HepG2 (cell line): ENCODE results near the gene FOXN3. TPM values are rescaled to one million over a fixed set of nuclear protein-coding genes. Genes with fewer than 3 reads are reported as not detected.

ENCODE experiments used
- ATAC-seq: fragments of 200-7000 bp; cut with Tn5 transposase; 3 replicates; pipeline ENCODE4 v1.9.1; 2020; ENCODE audit warnings: mild to moderate bottlenecking, moderate library complexity
- BruUV-seq: library from RNA; stranded (reverse); fragments of 400-500 nt; replicated peaks from 2 replicates; lab custom pipeline; 2021; lab: Mats Ljungman, UMichigan
- CTCF ChIA-PET: fragments of 300-600 bp; formaldehyde crosslinking; extraction: SDS; loops from one replicate; lab custom pipeline; 2021; ENCODE audit warnings: low total read pairs, inconsistent platforms, low intra/inter-chr PET ratio; lab: Yijun Ruan, JAX
- POLR2A ChIA-PET: fragments of 350-600 bp; sonication (Branson Sonifier 250); formaldehyde crosslinking; loops from one replicate; lab custom pipeline; 2020; ENCODE audit warnings: antibody characterized with exemption, inconsistent platforms; lab: Yijun Ruan, JAX
- DNase-seq: peaks from one replicate; pipeline ENCODE4 v3.0.0-alpha.2; 2015; ENCODE audit warnings: low spot score
- FAIRE-seq: peaks from 3 replicates; lab custom pipeline; 2011; peaks lifted over from hg19 to GRCh38; lab: Jason Lieb, UNC
- H2AFZ ChIP-seq: one replicate; pipeline ENCODE4 v1.6.1; 2011; ENCODE audit warnings: low read length, inconsistent platforms
- H3K27ac ChIP-seq: fragments of 300-600 bp; 3 replicates; pipeline ENCODE4 v1.8.0; 2011; ENCODE audit warnings: mixed run types, mild to moderate bottlenecking, mixed read lengths, low read length, inconsistent platforms; ENCODE audit not compliant: insufficient read depth; ENCODE audit errors: extremely low read length
- H3K27me3 ChIP-seq, 2 experiments: fragments of 200-600 bp in 1 of 2; 2 replicates in 1 of 2; 3 replicates in 1 of 2; pipeline versions ENCODE4 v1.6.0 to v1.8.0; 2011; ENCODE audit warnings: low read length in 2 of 2, mild to moderate bottlenecking in 2 of 2, moderate library complexity in 2 of 2, inconsistent platforms in 1 of 2; ENCODE audit not compliant: insufficient read depth in 2 of 2, control insufficient read depth in 1 of 2
- H3K36me3 ChIP-seq, 2 experiments: fragments of 200-600 bp in 1 of 2; replicated peaks in 1 of 2; 2 replicates in 1 of 2; 3 replicates in 1 of 2; pipeline versions ENCODE4 v1.5.1 to v1.8.0; 2011; ENCODE audit warnings: low read length in 2 of 2, inconsistent platforms in 1 of 2; ENCODE audit not compliant: insufficient read depth in 2 of 2, control insufficient read depth in 1 of 2
- H3K4me1 ChIP-seq: 2 replicates; pipeline ENCODE4 v1.5.1; 2012; ENCODE audit warnings: low read length, inconsistent platforms; ENCODE audit not compliant: insufficient read depth
- H3K4me2 ChIP-seq: 2 replicates; pipeline ENCODE4 v1.6.0; 2011; ENCODE audit warnings: low read depth, low read length, inconsistent platforms
- H3K4me3 ChIP-seq, 3 experiments: fragments of 200-600 bp in 1 of 3; sonication (generic), shearing (Covaris generic) in 1 of 3; replicated peaks in 1 of 3; 2 replicates each; pipeline ENCODE4 v1.5.1; 2011 to 2016; ENCODE audit warnings: low read length in 3 of 3, inconsistent platforms in 2 of 3, low read depth in 2 of 3, mild to moderate bottlenecking in 2 of 3, control low read depth in 1 of 3, mixed read lengths in 1 of 3; ENCODE audit not compliant: insufficient read depth in 1 of 3
- H3K79me2 ChIP-seq: one replicate; pipeline ENCODE4 v1.6.1; 2011; ENCODE audit warnings: low read length, inconsistent platforms; ENCODE audit not compliant: insufficient read depth
- H3K9ac ChIP-seq: 2 replicates; pipeline ENCODE4 v1.6.0; 2011; ENCODE audit warnings: mild to moderate bottlenecking, low read depth, low read length, inconsistent platforms; ENCODE audit not compliant: insufficient read depth
- H3K9me3 ChIP-seq: 2 replicates; pipeline ENCODE4 v1.5.1; 2012; ENCODE audit warnings: mild to moderate bottlenecking, low read length
- H4K20me1 ChIP-seq: 2 replicates; pipeline ENCODE4 v1.6.0; 2011; ENCODE audit warnings: inconsistent platforms, mild to moderate bottlenecking, low read length, moderate library complexity; ENCODE audit not compliant: insufficient read depth
- BATF2 ChIP-seq: sonication (generic); formaldehyde crosslinking; IDR thresholded peaks from 2 replicates; pipeline ENCODE4 v1.8.0; 2022; ENCODE audit warnings: mild to moderate bottlenecking, missing genetic modification reagents, moderate library complexity
- NR2F1 ChIP-seq, 2 experiments: fragments of 450-650 bp in 1 of 2; formaldehyde crosslinking in 1 of 2; IDR thresholded peaks; 2 replicates each; pipeline versions ENCODE4 v1.5.0 to v1.6.1; 2016 to 2020; ENCODE audit warnings: mild to moderate bottlenecking in 1 of 2, missing compliant biosample characterization in 1 of 2, missing genetic modification reagents in 1 of 2, moderate library complexity in 1 of 2
- PAWR ChIP-seq: sonication (generic); formaldehyde crosslinking; IDR thresholded peaks from 2 replicates; pipeline ENCODE4 v1.4.0; 2020; ENCODE audit warnings: missing genetic modification reagents, mild to moderate bottlenecking, borderline replicate concordance
- ZBTB4 ChIP-seq: sonication (generic); formaldehyde crosslinking; IDR thresholded peaks from 2 replicates; pipeline ENCODE4 v1.4.0; 2020; ENCODE audit warnings: missing genetic modification reagents, mild to moderate bottlenecking, borderline replicate concordance
- ZBTB42 ChIP-seq: sonication (generic); formaldehyde crosslinking; IDR thresholded peaks from 2 replicates; pipeline ENCODE4 v1.5.0; 2020; ENCODE audit warnings: mild to moderate bottlenecking, missing genetic modification reagents
- ZBTB49 ChIP-seq: sonication (generic); formaldehyde crosslinking; IDR thresholded peaks from 2 replicates; pipeline ENCODE4 v1.4.0; 2020; ENCODE audit warnings: missing genetic modification reagents, borderline replicate concordance
- ZFP37 ChIP-seq: sonication (generic); formaldehyde crosslinking; IDR thresholded peaks from 2 replicates; pipeline ENCODE4 v1.4.0; 2020; ENCODE audit warnings: missing genetic modification reagents, borderline replicate concordance
- ZFP90 ChIP-seq: sonication (generic); formaldehyde crosslinking; IDR thresholded peaks from 2 replicates; pipeline ENCODE4 v1.8.0; 2022; ENCODE audit warnings: missing genetic modification reagents, mild to moderate bottlenecking, inconsistent platforms, borderline replicate concordance
- ZNF17 ChIP-seq: sonication (generic); formaldehyde crosslinking; IDR thresholded peaks from 2 replicates; pipeline ENCODE4 v1.5.0; 2020; ENCODE audit warnings: mild to moderate bottlenecking, missing genetic modification reagents
- ZNF251 ChIP-seq: sonication (generic); formaldehyde crosslinking; IDR thresholded peaks from 2 replicates; pipeline ENCODE4 v1.9.0; 2021; ENCODE audit warnings: mild to moderate bottlenecking, missing genetic modification reagents
- ZNF281 ChIP-seq: sonication (generic); formaldehyde crosslinking; IDR thresholded peaks from 2 replicates; pipeline ENCODE4 v1.4.0; 2020; ENCODE audit warnings: missing genetic modification reagents, borderline replicate concordance
- ZNF75D ChIP-seq: sonication (generic); formaldehyde crosslinking; IDR thresholded peaks from 2 replicates; pipeline ENCODE4 v1.8.1; 2023; ENCODE audit warnings: missing genetic modification reagents, mild to moderate bottlenecking, borderline replicate concordance
- WGBS: methylation state at CpG from one replicate; pipeline ENCODE4 v1.1.6; 2017; ENCODE audit warnings: low lambda C conversion rate; 5-methylcytosine and 5-hydroxymethylcytosine counted together
- in situ Hi-C: cut with HindIII; loops from 2 replicates; pipeline ENCODE4 v1.10.0; 2017; ENCODE audit warnings: low pct_unique_long_range_greater_than_20kb; ENCODE audit not compliant: extremely low pct_ligation_motif_present
- intact Hi-C: fragments of 100-400 bp; cut with micrococcal nuclease; formaldehyde crosslinking; loops from one replicate; pipeline ENCODE4 v1.10.0; 2022; ENCODE audit not compliant: unreplicated experiment
- polyA plus RNA-seq, 8 experiments: library from polyadenylated mRNA; depleted of rRNA in 3 of 8; stranded (reverse) in 7 of 8; unstranded in 1 of 8; fragments of >200 nt; fragmentation: Illumina TruSeq in 4 of 8; extraction: Trizol in 4 of 8; gene quantifications; 2 replicates each; pipeline versions ENCODE4 v1.2.1 to v1.2.3, GENCODE V29; 2011 to 2016; ENCODE audit warnings: low read depth in 4 of 8, missing spikeins in 1 of 8, mixed read lengths in 1 of 8; ENCODE audit not compliant: insufficient read depth in 1 of 8
- total RNA-seq, 5 experiments: library from RNA; depleted of rRNA; stranded (reverse); fragments of >200 nt; fragmentation: Illumina TruSeq; extraction: Trizol; gene quantifications; 2 replicates each; pipeline ENCODE4 v1.2.3, GENCODE V29; 2016; ENCODE audit warnings: low read depth in 1 of 5

Gene FOXN3
- total and polyA plus RNA-seq, 2 of the 13 experiments (the other 11 are each of a cell fraction or from before 2014, with no cell fraction given): 32.4 to 70.2 TPM

GRCh38 chr14:89243741-89244140, 173.3 kb downstream of the FOXN3 start:
- BruUV-seq: no TSS peak
- Histone ChIP-seq H3K4me1 (peaks cover 34% of the 10 kb centered on the region), H3K4me3 (no peak overlapping the region), H3K27ac (no peak overlapping the region), H2AFZ (no peak overlapping the region), H3K9ac (no peak overlapping the region), H3K36me3 (peaks cover 10 to 28% of the 10 kb centered on the region in 2 experiments), H3K27me3 (no peaks in the 10 kb centered on the region), H3K79me2 (peaks cover 41% of the 10 kb centered on the region), H3K9me3 (no peaks in the 10 kb centered on the region), H4K20me1 (peaks cover 31% of the 10 kb centered on the region), H3K4me2 (no peak overlapping the region)
- CTCF ChIA-PET: no interaction called here
- DNase-seq (no peak), FAIRE-seq (no peak), ATAC-seq (no peak)
- POLR2A ChIA-PET: no interaction called here
- intact Hi-C loops: no loop called here
- 97% methylated on average over 6 of the region's 6 CpGs for WGBS
- in situ Hi-C loops: loop anchor here (25.0 kb wide), 1 partner anchor 669 kb away; no protein-coding TSS in a partner anchor
- no peak for TF ChIP-seq ZNF251
- no peak for TF ChIP-seq NR2F1 (CRISPR knock-in tag; IDR thresholded peaks at IDR 0.05)
- no peak for TF ChIP-seq ZNF17 (CRISPR knock-in tag)
- TF ChIP-seq ZFP37 (CRISPR knock-in tag): no peak
- no peak for TF ChIP-seq ZBTB42 (CRISPR knock-in tag)
- no peak for TF ChIP-seq BATF2 (CRISPR knock-in tag)
- TF ChIP-seq ZFP90 (CRISPR knock-in tag): no peak
- no peak for TF ChIP-seq ZNF281
- TF ChIP-seq PAWR (CRISPR knock-in tag): no peak
- no peak for TF ChIP-seq ZBTB4
- TF ChIP-seq ZNF75D (CRISPR knock-in tag): no peak
- TF ChIP-seq ZBTB49 (CRISPR knock-in tag): no peak
